Naive B cell (primary cell): ENCODE measurements around the gene TLE5. TPM values are rescaled to one million over a fixed set of nuclear protein-coding genes. Genes with fewer than 3 reads are reported as not detected.
"Not testable (repeated sequence)": the region's sequence is repeated elsewhere in the genome, so short reads cannot be mapped to it uniquely, and the experiment has no call there.

ENCODE experiments used
- ATAC-seq, 2 donors: fragments of 150-1000 bp; cut with Tn5 transposase; 2 replicates each; pipeline ENCODE4 v1.10.0; 2021; ENCODE audit warnings: low read depth in 2 of 2, mild to moderate bottlenecking in 2 of 2, moderate library complexity in 2 of 2
- DNase-seq: peaks from one replicate; pipeline ENCODE4 v3.0.0; 2022
- H3K27ac Mint-ChIP-seq, 6 donors: one replicate each; pipeline ENCODE4 v1.8.0; 2020 to 2022; ENCODE audit warnings: mild to moderate bottlenecking in 6 of 6, mixed read lengths in 6 of 6, moderate library complexity in 5 of 6, inconsistent platforms in 2 of 6
- H3K27me3 Mint-ChIP-seq, 3 donors: one replicate each; pipeline ENCODE4 v1.8.0; 2021 to 2022; ENCODE audit warnings: mixed read lengths in 3 of 3, mild to moderate bottlenecking in 1 of 3
- H3K36me3 Mint-ChIP-seq, 2 donors: one replicate each; pipeline ENCODE4 v1.8.0; 2020 to 2022; ENCODE audit warnings: mixed read lengths in 2 of 2, inconsistent platforms in 1 of 2, mild to moderate bottlenecking in 1 of 2
- H3K4me1 Mint-ChIP-seq, 3 donors: one replicate each; pipeline ENCODE4 v1.8.0; 2020 to 2022; ENCODE audit warnings: mixed read lengths in 3 of 3, inconsistent platforms in 1 of 3, mild to moderate bottlenecking in 1 of 3, moderate library complexity in 1 of 3
- H3K4me3 Mint-ChIP-seq, 8 donors: one replicate each; pipeline ENCODE4 v1.8.0; 2020 to 2022; ENCODE audit warnings: mild to moderate bottlenecking in 8 of 8, mixed read lengths in 8 of 8, moderate library complexity in 8 of 8, inconsistent platforms in 2 of 8
- H3K9me3 Mint-ChIP-seq, 7 donors: one replicate each; pipeline ENCODE4 v1.8.0; 2020 to 2022; ENCODE audit warnings: mixed read lengths in 7 of 7, mild to moderate bottlenecking in 5 of 7, inconsistent platforms in 2 of 7, moderate library complexity in 1 of 7
- polyA plus RNA-seq, 6 donors: library from polyadenylated mRNA; unstranded; fragments of 300-500 nt; fragmentation: Illumina TruSeq; gene quantifications; one replicate each; pipeline ENCODE4 v1.2.3, GENCODE V29; 2021; ENCODE audit warnings: low read depth in 6 of 6

Gene TLE5
- polyA plus RNA-seq, 6 donors from 2014 or later, result 294 to 651 (median 379) TPM

DNA sequence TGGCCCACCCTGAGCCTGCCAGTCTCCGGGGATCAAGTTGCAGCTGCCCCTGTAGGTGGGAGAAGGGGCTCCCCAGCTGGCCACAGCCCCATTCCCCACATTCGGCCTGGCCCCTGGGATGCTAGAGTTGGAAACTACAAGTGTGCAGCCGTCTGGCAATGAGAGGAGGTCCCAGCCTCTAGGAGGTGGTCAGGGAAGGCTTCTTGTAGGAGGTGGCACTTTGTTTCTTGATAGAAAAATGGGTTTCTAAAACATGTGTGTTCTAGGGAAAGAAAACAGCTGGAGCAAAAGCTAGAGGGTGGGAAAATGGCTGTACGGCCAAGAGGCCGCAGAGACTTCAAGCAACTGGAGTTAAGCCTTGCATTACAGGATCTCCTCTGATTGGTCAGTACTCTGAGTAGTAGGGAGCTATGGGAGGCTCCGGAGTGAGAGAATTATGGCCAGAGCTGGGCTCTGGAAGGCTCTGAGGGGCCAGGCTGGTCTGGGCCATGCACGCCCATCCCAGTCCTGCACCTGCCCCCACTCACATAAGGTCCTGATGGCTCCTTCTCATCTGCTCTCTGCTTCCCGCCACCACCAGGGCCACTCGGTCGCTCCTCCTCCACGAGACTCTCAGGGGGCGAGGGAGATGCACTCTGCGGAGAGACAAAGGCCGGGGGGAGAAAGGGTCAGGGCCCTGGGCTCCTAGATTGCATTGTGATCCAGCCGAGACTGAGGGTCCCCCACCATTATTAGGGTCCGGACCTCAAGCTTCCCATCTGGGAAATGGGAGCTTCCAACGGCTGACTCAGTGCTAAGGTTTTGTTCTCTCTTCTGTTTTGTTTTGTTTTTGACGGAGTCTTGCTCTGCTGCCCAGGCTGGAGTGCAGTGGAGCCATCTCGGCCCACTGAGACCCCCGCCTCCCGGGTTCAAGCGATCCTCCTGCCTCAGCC lies 46.9 kb downstream of the TLE5 start:
- Mint-ChIP-seq H3K9me3 (no peaks in the 10 kb centered on the region), H3K4me1 (no peaks in the 10 kb centered on the region), H3K4me3 (no peak overlapping the region), H3K27ac (no peak overlapping the region), H3K36me3 (no peaks in the 10 kb centered on the region), H3K27me3 (peaks cover 0 to 14% (median 4%) of the 10 kb centered on the region in 3 donors)
- DNase-seq (no peak), ATAC-seq (no peak)

DNA sequence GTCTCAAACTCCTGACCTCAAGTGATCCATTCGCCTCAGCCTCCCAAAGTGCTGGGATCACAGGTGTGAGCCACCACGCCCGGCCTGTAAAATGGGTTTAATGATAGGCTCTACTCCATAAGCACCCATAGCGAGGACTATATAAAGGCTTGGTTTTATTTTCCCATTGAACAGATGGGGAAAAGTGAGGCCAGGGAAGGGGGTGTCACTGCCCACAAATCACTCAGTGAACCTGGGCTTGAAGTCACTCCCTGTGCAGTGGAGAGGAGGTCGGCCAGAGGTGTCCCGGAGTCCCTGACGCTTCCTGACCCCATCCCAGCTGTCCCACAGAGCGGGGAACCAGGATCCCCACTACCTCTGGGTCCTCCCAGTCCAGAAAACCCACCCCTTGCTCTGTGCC lies 48.2 kb downstream of the TLE5 start:
- H3K9me3 Mint-ChIP-seq, result no peaks in the 10 kb centered on the region
- DNase-seq, result no peak
- H3K27ac Mint-ChIP-seq, result no peak overlapping the region
- H3K4me1 Mint-ChIP-seq, result no peaks in the 10 kb centered on the region
- peaks cover 0 to 5% (median 0%) of the 10 kb centered on the region in 3 donors for H3K27me3 Mint-ChIP-seq
- ATAC-seq, result no peak
- no peak overlapping the region for H3K4me3 Mint-ChIP-seq
- no peaks in the 10 kb centered on the region for H3K36me3 Mint-ChIP-seq

DNA sequence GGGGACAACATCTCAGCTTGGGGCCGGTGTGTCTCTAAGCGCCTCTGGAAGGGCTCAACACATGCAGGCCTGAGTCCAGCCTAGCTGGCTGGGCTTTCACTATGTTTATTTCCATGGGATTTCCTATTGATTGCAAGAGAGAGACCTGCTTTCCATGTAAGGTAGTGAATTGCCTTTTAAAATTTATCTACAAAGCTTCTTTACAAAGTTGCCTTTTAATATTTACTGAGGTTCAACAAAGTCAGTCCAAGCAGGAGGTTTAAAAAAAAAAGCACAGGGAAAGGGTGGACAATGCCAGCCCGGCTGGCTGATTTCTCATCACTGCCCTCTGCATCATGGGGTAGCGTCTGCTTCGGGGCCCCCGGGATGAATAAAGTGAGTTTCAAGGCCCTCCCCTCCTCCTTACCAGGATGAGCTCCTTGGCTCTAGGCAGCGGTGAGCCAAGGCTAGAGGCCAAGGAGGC lies 49.0 kb downstream of the TLE5 start:
- no peaks in the 10 kb centered on the region for H3K36me3 Mint-ChIP-seq
- no peak for DNase-seq
- H3K27ac Mint-ChIP-seq, result peak overlapping the region in 1 of 6 donors; percentile 61
- no peak overlapping the region for H3K4me3 Mint-ChIP-seq
- H3K4me1 Mint-ChIP-seq, result no peaks in the 10 kb centered on the region
- no peaks in the 10 kb centered on the region for H3K9me3 Mint-ChIP-seq
- H3K27me3 Mint-ChIP-seq, result peaks cover 0 to 5% (median 0%) of the 10 kb centered on the region in 3 donors
- ATAC-seq, result no peak

DNA sequence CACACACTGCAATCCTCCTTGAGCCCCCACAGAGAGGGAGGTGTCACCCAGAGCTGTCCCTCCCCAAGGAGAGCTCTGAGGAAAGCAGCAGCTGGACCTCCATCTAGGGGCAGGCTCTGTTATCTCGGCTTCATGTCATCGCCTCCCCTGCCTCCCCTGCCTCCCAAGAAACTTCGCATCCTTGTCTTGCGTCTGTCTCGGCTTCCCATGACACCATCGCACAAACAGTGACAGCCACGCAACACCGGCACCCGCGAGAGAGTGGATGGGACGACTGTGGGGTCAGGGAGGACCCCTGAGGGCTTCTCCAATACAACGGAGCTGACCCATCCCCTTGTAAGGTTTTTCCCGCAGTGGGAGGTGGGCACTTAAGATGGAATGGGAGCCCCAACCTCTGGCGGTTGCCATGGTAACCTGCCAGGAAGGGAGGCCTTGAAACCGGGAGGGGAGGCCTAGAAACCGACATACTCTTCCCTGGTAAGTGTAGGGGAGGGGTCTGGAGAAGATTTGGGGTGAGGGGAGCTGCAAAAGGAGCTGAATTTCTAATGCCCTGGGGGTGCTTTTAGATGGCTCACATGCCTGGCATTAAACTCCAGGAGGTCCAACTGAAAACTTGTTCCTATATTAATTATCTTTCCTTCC lies 49.6 kb downstream of the TLE5 start:
- ATAC-seq, result no peak
- no peaks in the 10 kb centered on the region for H3K4me1 Mint-ChIP-seq
- H3K9me3 Mint-ChIP-seq, result no peaks in the 10 kb centered on the region
- no peak overlapping the region for H3K27ac Mint-ChIP-seq
- DNase-seq, result no peak
- H3K27me3 Mint-ChIP-seq, result peaks cover 0 to 5% (median 0%) of the 10 kb centered on the region in 3 donors
- H3K4me3 Mint-ChIP-seq, result no peak overlapping the region
- H3K36me3 Mint-ChIP-seq, result no peaks in the 10 kb centered on the region

DNA sequence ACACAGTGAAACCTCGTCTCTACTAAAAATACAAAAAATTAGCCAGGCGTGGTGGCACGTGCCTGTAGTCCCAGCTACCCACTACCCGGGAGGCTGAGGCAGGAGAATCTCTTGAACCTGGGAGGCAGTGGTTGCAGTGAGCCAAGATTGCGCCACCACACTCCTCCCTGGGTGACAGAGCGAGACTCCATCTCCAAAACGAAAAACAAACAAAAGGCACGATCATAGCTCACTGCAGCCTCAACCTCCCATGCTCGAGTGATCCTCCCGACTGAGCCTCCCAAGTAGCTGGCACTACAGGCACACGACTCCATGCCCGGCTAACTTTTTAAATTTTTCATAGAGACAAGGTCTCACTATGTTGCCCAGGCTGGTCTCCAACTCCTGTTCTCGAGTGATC lies 50.2 kb downstream of the TLE5 start:
- H3K36me3 Mint-ChIP-seq, ATAC-seq: not testable (repeated sequence)

DNA sequence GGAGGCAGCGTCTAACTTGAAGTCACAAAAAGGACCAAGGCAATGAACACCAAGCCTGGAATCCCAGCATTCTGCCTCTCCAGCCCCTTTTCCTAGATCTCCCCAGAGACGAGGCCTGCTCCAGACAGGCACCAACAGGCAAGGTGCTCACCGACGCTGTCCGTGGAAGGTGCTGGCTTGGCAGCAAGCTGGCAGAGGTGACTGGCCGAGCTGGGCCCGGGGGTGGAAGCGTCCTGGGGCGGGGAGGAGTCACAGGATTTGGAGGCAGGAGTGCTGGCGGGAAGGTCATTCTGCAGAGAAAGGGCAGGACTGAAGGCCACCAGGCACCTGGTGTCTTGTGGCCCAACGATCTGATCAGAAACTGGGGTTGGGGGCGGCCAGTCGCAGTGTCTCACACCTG lies 51.4 kb downstream of the TLE5 start:
- Mint-ChIP-seq H3K4me1 (no peaks in the 10 kb centered on the region), H3K36me3 (no peaks in the 10 kb centered on the region), H3K4me3 (no peak overlapping the region), H3K27ac (no peak overlapping the region), H3K9me3 (no peaks in the 10 kb centered on the region), H3K27me3 (peaks cover 0 to 5% (median 0%) of the 10 kb centered on the region in 3 donors)
- DNase-seq (no peak), ATAC-seq (no peak)

More for the DNA sequence above, 50.2 kb downstream of the TLE5 start:
- H3K9me3 Mint-ChIP-seq, H3K4me1 Mint-ChIP-seq, H3K27me3 Mint-ChIP-seq, DNase-seq, H3K27ac Mint-ChIP-seq: not testable (repeated sequence)
- H3K4me3 Mint-ChIP-seq, result peak overlapping the region in 1 of 8 donors; percentile 69

DNA sequence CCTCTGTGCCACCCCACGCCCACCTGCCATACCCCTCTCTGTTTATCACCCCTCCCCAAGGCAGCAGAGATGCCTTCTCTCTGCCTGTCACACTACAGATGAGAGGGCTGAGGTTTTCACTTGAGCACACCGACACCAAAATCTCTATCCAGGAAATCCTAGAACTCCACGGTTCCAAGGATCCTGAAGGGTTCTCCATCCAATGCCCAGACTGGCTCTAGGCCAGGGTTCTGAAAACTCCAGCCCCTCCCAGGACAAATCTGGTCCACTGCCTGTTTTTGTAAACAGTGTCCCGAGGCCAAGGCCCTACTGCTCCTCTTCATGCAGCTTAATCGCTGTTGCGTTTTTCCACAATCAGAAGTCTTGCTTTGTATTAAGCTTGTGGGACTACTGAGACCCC lies 53.3 kb downstream of the TLE5 start:
- ATAC-seq, result no peak
- peaks cover 0 to 2% (median 0%) of the 10 kb centered on the region in 7 donors for H3K9me3 Mint-ChIP-seq
- H3K36me3 Mint-ChIP-seq, result no peaks in the 10 kb centered on the region
- no peak for DNase-seq
- no peaks in the 10 kb centered on the region for H3K4me1 Mint-ChIP-seq
- peak overlapping the region in 1 of 6 donors; percentile 67 for H3K27ac Mint-ChIP-seq
- H3K4me3 Mint-ChIP-seq, result peak overlapping the region in 1 of 8 donors; percentile 12
- no peaks in the 10 kb centered on the region for H3K27me3 Mint-ChIP-seq

DNA sequence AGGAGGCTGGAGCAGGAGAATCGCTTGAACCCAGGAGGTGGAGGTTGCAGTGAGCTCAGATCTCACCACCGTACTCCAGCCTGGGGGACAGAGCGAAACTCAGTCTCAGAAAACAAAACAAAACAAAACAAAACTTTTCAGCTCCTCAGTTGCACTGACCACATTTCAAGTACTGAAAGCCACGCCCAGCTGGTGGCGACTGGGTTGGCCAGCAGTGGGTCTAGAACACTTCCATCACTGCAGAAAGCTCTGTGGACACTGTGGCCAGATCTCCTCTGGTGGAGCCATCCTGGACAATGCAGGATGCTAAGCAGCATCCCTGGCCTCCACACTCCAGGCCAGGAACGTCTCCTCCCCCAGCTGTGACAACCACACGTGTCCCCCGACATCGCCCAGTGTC lies 54.3 kb downstream of the TLE5 start:
- Mint-ChIP-seq H3K9me3 (peaks cover 0 to 2% (median 0%) of the 10 kb centered on the region in 7 donors), H3K4me1 (no peaks in the 10 kb centered on the region), H3K27ac (no peak overlapping the region), H3K4me3 (no peak overlapping the region), H3K27me3 (no peaks in the 10 kb centered on the region), H3K36me3 (no peaks in the 10 kb centered on the region)
- ATAC-seq (no peak), DNase-seq (no peak)

DNA sequence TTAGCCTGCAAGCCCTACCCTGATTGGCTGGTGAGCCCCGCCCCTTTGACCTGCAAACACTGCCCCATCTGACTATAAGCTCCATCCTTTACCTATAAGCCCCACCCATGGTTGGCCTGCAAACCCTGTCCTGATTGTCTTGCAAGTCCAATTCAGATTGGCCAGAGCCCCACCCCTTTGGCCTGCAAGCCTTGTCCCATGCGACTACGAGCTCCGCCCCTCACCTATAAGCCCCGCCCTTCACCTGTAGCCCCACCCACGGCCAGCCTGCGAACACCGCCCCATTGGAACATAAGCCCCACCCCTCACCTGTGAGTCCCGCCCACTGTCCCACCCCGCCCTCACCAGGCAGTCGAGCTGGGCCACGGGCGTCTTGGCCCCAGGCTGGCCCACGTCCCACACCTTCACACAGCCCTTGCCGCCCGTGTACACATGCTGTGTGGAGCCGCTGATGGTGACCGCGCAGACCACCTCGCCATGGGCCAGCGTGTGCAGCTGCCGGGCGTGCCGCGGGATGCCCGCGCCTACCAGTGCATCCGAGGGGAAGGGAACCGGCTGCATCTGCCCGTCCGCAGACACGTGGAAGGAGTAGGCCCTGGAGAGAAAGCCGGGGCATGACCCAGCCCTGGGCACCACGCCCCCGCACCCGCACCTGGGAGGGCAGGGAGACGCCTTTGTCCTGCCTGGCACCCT lies 56.1 kb downstream of the TLE5 start:
- DNase-seq (no peak), ATAC-seq (no peak)
- Mint-ChIP-seq H3K27me3 (no peaks in the 10 kb centered on the region), H3K9me3 (peaks cover 0 to 3% (median 0%) of the 10 kb centered on the region in 7 donors), H3K4me3 (peak overlapping the region in 1 of 8 donors; percentile 70), H3K27ac (no peak overlapping the region), H3K4me1 (no peaks in the 10 kb centered on the region), H3K36me3 (no peaks in the 10 kb centered on the region)

DNA sequence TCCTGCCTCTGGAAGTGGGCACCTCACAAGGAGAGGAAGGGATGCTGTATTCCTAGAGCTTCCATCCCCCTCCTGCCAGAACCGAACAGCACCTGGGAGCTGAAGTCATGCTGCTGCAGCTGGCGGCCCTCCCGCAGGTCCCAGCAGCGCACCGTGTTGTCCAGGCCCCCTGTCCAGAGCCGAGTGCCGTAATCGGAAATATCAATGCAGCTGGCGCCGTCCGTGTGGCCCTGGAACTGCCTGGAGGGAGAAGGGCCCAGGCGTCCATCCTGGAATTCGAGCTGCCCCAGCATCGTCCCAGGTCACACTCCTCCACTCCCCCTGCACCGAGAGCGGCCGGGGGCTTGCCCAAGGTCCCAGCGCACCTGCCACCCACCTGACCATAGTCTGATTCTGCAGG lies 57.0 kb downstream of the TLE5 start:
- no peak overlapping the region for H3K4me3 Mint-ChIP-seq
- no peaks in the 10 kb centered on the region for H3K4me1 Mint-ChIP-seq
- H3K27me3 Mint-ChIP-seq, result no peaks in the 10 kb centered on the region
- no peak overlapping the region for H3K27ac Mint-ChIP-seq
- ATAC-seq, result no peak
- DNase-seq, result no peak
- no peaks in the 10 kb centered on the region for H3K36me3 Mint-ChIP-seq
- peaks cover 0 to 3% (median 0%) of the 10 kb centered on the region in 7 donors for H3K9me3 Mint-ChIP-seq

DNA sequence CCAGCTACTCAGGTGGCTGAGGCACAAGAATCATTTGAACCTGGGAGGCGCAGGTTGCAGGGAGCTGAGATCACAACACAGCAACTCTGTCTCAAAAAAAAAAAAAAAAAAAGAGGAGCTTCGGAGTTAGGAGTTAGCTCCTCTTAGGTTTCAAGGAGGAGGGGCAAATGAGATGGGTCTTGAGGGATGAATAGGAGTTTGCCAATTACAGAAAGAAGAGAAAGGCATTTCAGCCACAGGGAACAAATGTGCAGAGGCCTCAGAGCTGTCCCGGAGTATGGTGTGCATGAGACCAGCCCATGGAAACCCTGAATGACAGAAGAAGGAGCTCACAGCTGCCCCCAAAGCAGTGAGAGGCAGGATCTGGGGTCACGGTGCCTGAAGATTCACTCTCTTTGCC lies 57.8 kb downstream of the TLE5 start:
- H3K27ac Mint-ChIP-seq, result peak overlapping the region in 1 of 6 donors; percentile 59
- H3K27me3 Mint-ChIP-seq, result no peaks in the 10 kb centered on the region
- peaks cover 0 to 3% (median 0%) of the 10 kb centered on the region in 7 donors for H3K9me3 Mint-ChIP-seq
- H3K4me1 Mint-ChIP-seq, result no peaks in the 10 kb centered on the region
- ATAC-seq, result no peak
- no peak overlapping the region for H3K4me3 Mint-ChIP-seq
- no peak for DNase-seq
- no peaks in the 10 kb centered on the region for H3K36me3 Mint-ChIP-seq

DNA sequence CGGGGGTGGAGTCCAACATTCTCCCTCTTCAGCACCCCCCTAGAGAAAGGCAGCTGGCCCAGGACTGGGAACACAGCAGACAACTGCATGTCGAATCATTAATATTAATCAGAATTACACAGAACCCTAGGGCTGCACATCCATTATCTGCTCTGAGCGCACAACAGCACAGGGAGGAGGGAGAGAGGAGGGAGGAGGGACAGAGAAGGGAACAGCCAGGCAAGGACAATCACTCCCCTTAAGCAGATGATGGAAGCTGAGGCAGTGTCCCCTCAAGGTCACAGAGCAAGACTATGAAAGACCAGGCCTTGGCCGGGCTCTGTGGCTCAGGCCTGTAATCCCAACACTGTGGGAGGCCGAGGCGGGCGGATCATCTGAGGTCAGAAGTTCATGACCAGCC lies 59.2 kb downstream of the TLE5 start:
- peaks cover 0 to 10% (median 0%) of the 10 kb centered on the region in 7 donors for H3K9me3 Mint-ChIP-seq

More for the DNA sequence above, 59.2 kb downstream of the TLE5 start:
- Mint-ChIP-seq H3K4me3 (no peak overlapping the region), H3K36me3 (no peaks in the 10 kb centered on the region), H3K27me3 (no peaks in the 10 kb centered on the region), H3K27ac (peak overlapping the region in 1 of 6 donors; percentile 67), H3K4me1 (no peaks in the 10 kb centered on the region)
- ATAC-seq (no peak), DNase-seq (no peak)
